Brain microvascular endothelial cell (primary cell): ENCODE measurements around the gene PIK3R6.
A peak's percentile ranks its signal among the peaks of the same experiment; 100 is the strongest.

Experiments
- DNase-seq: peaks from one replicate; pipeline ENCODE4 v3.0.0-alpha.2; 2020
- H3K27ac ChIP-seq: fragments of 250-450 bp; sonication (Bioruptor Pico); 2 replicates; pipeline ENCODE4 v1.5.1; 2020; ENCODE audit warnings: mild to moderate bottlenecking, moderate library complexity
- H3K27me3 ChIP-seq: fragments of 250-450 bp; sonication (Bioruptor Pico); replicated peaks from 2 replicates; pipeline ENCODE4 v1.5.1; 2020; ENCODE audit warnings: mild to moderate bottlenecking
- H3K36me3 ChIP-seq: fragments of 250-450 bp; sonication (Bioruptor Pico); replicated peaks from 2 replicates; pipeline ENCODE4 v1.5.1; 2020; ENCODE audit warnings: mild to moderate bottlenecking
- H3K4me3 ChIP-seq: 2 replicates; pipeline ENCODE4 v1.5.1; 2011; ENCODE audit warnings: low read depth, mild to moderate bottlenecking, control low read depth, low read length, moderate library complexity
- CTCF ChIP-seq: IDR thresholded peaks from 2 replicates; pipeline ENCODE4 v1.5.1; 2011; ENCODE audit warnings: low read depth, mild to moderate bottlenecking, moderate library complexity, low read length, control low read depth, inconsistent platforms; ENCODE audit errors: missing control alignments
- in situ Hi-C: cut with HindIII; loops from 2 replicates; pipeline ENCODE4 v1.10.0; 2017; ENCODE audit warnings: low sequenced_read_pairs, low pct_ligation_motif_present

The PIK3R6 gene

GRCh38 chr17:8835106-8835505 lies 32.4 kb downstream of the PIK3R6 start:
- TF ChIP-seq CTCF = no peak
- Histone ChIP-seq H3K27me3 (no peaks in the 10 kb centered on the region), H3K27ac (no peak overlapping the region), H3K36me3 (no peaks in the 10 kb centered on the region), H3K4me3 (no peak overlapping the region)
- DNase-seq = no peak
- in situ Hi-C loops = no loop called here

GRCh38 chr17:8832711-8833352 lies 34.6 kb downstream of the PIK3R6 start:
- Histone ChIP-seq H3K36me3 (no peaks in the 10 kb centered on the region), H3K27me3 (no peaks in the 10 kb centered on the region), H3K27ac (no peak overlapping the region), H3K4me3 (no peak overlapping the region)
- no peak for DNase-seq
- in situ Hi-C loops = no loop called here
- TF ChIP-seq CTCF = peak; percentile 62

- no peak overlapping the region for H3K27ac ChIP-seq
- DNase-seq = no peak
- in situ Hi-C loops = no loop called here
- no peak overlapping the region for H3K4me3 ChIP-seq
- H3K27me3 ChIP-seq = no peaks in the 10 kb centered on the region
- TF ChIP-seq CTCF = no peak
- no peaks in the 10 kb centered on the region for H3K36me3 ChIP-seq
These were observed 36.1 kb downstream of the PIK3R6 start for GRCh38 chr17:8831234-8831849.

GRCh38 chr17:8830141-8830540 lies 37.3 kb downstream of the PIK3R6 start:
- H3K36me3 ChIP-seq = no peaks in the 10 kb centered on the region
- H3K27ac ChIP-seq = no peak overlapping the region
- TF ChIP-seq CTCF = no peak
- no peak for DNase-seq
- in situ Hi-C loops = no loop called here
- no peak overlapping the region for H3K4me3 ChIP-seq
- H3K27me3 ChIP-seq = no peaks in the 10 kb centered on the region

GRCh38 chr17:8829036-8829941 lies 38.2 kb downstream of the PIK3R6 start:
- no peak overlapping the region for H3K27ac ChIP-seq
- TF ChIP-seq CTCF = no peak
- H3K36me3 ChIP-seq = no peaks in the 10 kb centered on the region
- no peak overlapping the region for H3K4me3 ChIP-seq
- no peak for DNase-seq
- H3K27me3 ChIP-seq = no peaks in the 10 kb centered on the region
- in situ Hi-C loops = no loop called here
